Frontal cortex (tissue), 4 donors: ENCODE results near the gene POR. TPM values are rescaled to one million over a fixed set of nuclear protein-coding genes. Genes with fewer than 3 reads are reported as not detected.
A peak's percentile ranks its signal among the peaks of the same experiment; 100 is the strongest.

Experiments used
- DNase-seq, 2 donors: peaks; one replicate each; pipeline ENCODE4 v3.0.0; 2012; ENCODE audit warnings: low spot score in 2 of 2
- FAIRE-seq: peaks from 2 replicates; lab custom pipeline; 2012; peaks lifted over from hg19 to GRCh38; lab: Jason Lieb, UNC
- total RNA-seq: library from RNA; depleted of rRNA; stranded (reverse); fragments of >200 nt; gene quantifications from one replicate; pipeline ENCODE4 v1.2.3, GENCODE V29; 2014
- donor health status: control.
- donor health status: control.
- donor health status: control.

POR gene
- total RNA-seq, 1 donor from 2014 or later: 67.3 TPM

- DNase-seq (no peak), FAIRE-seq (no peak)
Observed at GRCh38 chr7:75968561-75969001, 53.6 kb downstream of the POR start.

- FAIRE-seq (no peak), DNase-seq (no peak)
Observed at GRCh38 chr7:75969182-75969581, 54.2 kb downstream of the POR start.

- DNase-seq: no peak
- FAIRE-seq: no peak
Observed at GRCh38 chr7:75969704-75970498, 54.9 kb downstream of the POR start.

- FAIRE-seq: no peak
- DNase-seq: no peak
Observed at GRCh38 chr7:75971309-75971960, 56.5 kb downstream of the POR start.

- no peak for FAIRE-seq
- DNase-seq: no peak
Observed at GRCh38 chr7:75971961-75972763, 57.2 kb downstream of the POR start.

DNA sequence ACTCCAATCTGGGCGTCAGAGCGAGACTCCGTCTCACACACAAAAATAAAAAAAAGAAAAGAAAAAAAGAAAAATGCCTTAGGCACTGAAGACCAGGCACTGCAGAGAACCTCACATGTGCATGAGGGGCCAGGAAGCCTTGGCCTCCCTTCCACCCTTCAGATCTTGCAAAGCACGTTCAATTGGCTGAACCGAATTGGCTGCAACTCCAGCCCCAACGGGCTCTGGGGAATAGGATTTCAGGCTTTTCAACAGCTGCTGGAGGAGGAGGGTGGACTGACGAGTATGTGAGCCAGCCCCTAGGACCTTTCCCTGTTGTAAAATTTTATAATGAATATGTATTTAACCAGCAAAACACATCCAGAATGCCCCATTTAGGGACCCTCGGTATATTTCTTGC is 62.8 kb downstream of the POR start:
- FAIRE-seq: no peak
- no peak for DNase-seq

GRCh38 chr7:75979759-75980429 is 64.9 kb downstream of the POR start:
- FAIRE-seq (no peak), DNase-seq (no peak)

GRCh38 chr7:75980430-75981202 is 65.7 kb downstream of the POR start:
- DNase-seq: peak in 1 of 2 donors; percentile 26
- FAIRE-seq: no peak

DNA sequence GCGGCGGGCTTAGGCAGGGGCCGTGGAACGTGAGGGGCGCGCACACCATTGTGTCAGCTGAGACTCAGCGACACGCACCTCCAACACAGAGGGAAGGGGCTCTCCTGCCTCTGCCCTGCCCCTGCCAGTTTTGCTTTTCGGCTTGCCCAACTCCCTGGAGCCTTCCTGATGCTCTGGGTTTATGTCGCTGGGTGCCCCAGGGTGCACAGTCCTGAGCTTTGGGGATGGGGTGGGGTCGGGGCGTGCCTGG is 66.2 kb downstream of the POR start:
- DNase-seq (no peak), FAIRE-seq (no peak)

DNA sequence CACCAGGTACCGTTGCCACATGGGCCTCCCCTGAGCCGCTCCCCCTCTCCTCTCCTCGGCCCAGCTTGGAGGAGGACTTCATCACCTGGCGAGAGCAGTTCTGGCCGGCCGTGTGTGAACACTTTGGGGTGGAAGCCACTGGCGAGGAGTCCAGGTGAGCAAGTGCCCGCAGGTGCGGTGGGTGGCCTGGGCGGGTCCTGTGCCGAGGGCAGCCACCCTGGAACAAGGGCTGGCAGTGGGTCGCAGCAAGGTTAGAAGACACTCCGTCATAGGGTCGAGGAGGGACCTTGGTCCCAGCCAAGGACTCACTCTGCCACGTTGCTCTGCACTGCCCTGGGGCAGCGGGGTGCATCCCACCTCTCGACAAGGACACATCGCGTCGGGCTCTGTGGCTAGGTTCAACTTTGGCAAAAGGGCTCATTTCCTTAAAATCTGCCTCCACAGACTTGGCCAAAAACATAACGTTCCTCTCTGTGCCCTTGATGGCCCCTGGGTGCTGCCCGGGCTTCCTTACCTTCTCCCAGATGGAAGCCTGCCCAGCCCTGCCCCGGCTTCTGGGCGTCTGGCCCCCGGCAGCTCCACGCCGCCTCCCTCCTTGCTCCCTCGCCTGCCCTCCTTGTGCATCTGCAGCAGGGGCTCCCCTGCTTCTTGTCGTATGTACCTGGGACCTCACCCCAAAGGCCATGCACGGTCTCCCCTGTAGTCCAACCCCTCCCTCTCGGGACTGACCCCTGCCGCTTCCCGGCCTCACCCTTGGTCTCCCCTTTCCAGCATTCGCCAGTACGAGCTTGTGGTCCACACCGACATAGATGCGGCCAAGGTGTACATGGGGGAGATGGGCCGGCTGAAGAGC is 66.7 kb downstream of the POR start:
- DNase-seq: no peak

GRCh38 chr7:75982306-75983064 is 67.5 kb downstream of the POR start:
- no peak for DNase-seq
- no peak for FAIRE-seq

More for the DNA sequence above, 66.7 kb downstream of the POR start:
- FAIRE-seq: no peak

- FAIRE-seq: no peak
Observed at GRCh38 chr7:75983471-75984129, 68.6 kb downstream of the POR start.

GRCh38 chr7:75984130-75985008 is 69.4 kb downstream of the POR start:
- DNase-seq (peak in 1 of 2 donors; percentile 28), FAIRE-seq (no peak)

More at GRCh38 chr7:75983471-75984129, 68.6 kb downstream of the POR start:
- peak in 1 of 2 donors; percentile 36 for DNase-seq

DNA sequence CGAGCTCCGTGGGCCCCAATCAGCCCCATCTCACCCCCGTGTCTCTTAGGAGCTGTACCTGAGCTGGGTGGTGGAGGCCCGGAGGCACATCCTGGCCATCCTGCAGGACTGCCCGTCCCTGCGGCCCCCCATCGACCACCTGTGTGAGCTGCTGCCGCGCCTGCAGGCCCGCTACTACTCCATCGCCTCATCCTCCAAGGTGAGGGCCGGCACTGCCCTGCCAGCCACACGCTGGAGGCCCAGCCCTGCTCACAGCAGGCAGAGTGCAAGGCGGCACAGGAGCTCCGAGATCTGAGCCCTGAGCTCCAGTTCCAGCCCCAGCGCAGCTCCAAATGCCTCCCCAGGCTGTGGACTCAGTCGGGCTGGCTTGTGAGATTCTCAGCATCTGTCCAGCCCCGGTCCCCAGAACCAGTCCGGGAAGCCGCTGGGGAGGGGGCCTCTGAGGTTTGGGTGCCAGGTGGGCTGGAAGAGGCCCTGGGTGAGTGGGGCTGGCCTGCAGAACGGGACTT is 70.1 kb downstream of the POR start:
- FAIRE-seq (no peak), DNase-seq (no peak)

GRCh38 chr7:75985518-75986146 is 70.7 kb downstream of the POR start:
- DNase-seq: no peak
- no peak for FAIRE-seq
